A549 (cell line): Measurements from ENCODE around the gene BFSP1.

Experiments used
- CEBPB ChIP-seq, 2 experiments: fragments of >200 bp in 1 of 2; sonication (Bioruptor Twin) in 1 of 2; formaldehyde crosslinking in 1 of 2; IDR thresholded peaks; 2 replicates each; pipeline ENCODE4 v1.6.1; 2012 to 2016
- EHMT2 ChIP-seq: fragments of 200-600 bp; sonication (generic); IDR thresholded peaks from 2 replicates; pipeline ENCODE4 v1.6.1; 2016; ENCODE audit warnings: antibody characterized with exemption, low read depth, mild to moderate bottlenecking, moderate library complexity
- EP300 ChIP-seq, 2 experiments: fragments of >200 bp; sonication (Bioruptor Twin); formaldehyde crosslinking; IDR thresholded peaks; 2 replicates in 1 of 2; 3 replicates in 1 of 2; pipeline ENCODE4 v1.6.1; 2016 to 2017
- FOSL2 ChIP-seq, 2 experiments: fragments of 450-650 bp in 1 of 2; fragments of >200 bp in 1 of 2; sonication (Bioruptor Twin) in 1 of 2; formaldehyde crosslinking; IDR thresholded peaks; 2 replicates each; pipeline versions ENCODE4 v1.5.0 to v1.6.1; 2016 to 2020; ENCODE audit warnings: mild to moderate bottlenecking in 1 of 2, moderate library complexity in 1 of 2
- JUN ChIP-seq, 2 experiments: fragments of >200 bp; sonication (Bioruptor Twin); formaldehyde crosslinking; IDR thresholded peaks; 2 replicates in 1 of 2; 3 replicates in 1 of 2; pipeline ENCODE4 v1.6.1; 2016 to 2017
- MAZ ChIP-seq: fragments of 150-350 bp; IDR thresholded peaks from 2 replicates; pipeline ENCODE4 v1.6.1; 2014; ENCODE audit warnings: antibody characterized with exemption, low read depth, low read length, borderline replicate concordance
- POLR2A ChIP-seq: IDR thresholded peaks from 2 replicates; pipeline ENCODE4 v1.6.1; 2012; ENCODE audit warnings: mild to moderate bottlenecking, low read length
- RAD21 ChIP-seq, 2 experiments: fragments of >200 bp in 1 of 2; sonication (Bioruptor Twin) in 1 of 2; formaldehyde crosslinking in 1 of 2; IDR thresholded peaks in 1 of 2; conservative IDR thresholded peaks in 1 of 2; 2 replicates in 1 of 2; 3 replicates in 1 of 2; pipeline ENCODE4 v1.6.1; 2012 to 2018; ENCODE audit warnings: inconsistent platforms in 1 of 2
- TF ChIP-seq, protein P1 (sequence below): IDR thresholded peaks from 2 replicates; pipeline ENCODE4 v1.6.1; 2012; ENCODE audit warnings: low read depth, borderline replicate concordance
- TF ChIP-seq, protein P2 (sequence below): fragments of >200 bp; sonication (Bioruptor Twin); formaldehyde crosslinking; IDR thresholded peaks from 3 replicates; pipeline ENCODE4 v1.5.1; 2016

DNA sequence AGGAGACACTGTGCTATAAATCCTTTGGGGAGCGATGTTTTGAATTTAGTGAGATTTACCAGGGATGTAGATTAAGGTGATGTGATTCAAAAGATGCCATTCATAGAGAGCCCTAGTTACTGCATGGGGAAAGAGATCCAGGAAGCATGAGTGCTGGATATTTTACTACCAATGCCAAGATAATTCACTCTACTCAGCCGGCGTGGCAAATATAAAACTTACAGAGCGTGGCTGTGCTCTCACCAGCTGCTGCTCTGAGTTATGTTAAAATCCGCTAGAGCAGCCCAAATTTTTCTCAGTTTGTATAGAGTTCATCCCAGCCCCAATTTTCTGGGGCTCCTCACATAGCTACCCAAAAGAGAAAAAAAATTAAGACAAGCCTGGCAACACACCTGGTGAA lies 48.6 kb downstream of the BFSP1 start:
- no peak for TF ChIP-seq JUN (IDR thresholded peaks at IDR 0.05)
- TF ChIP-seq MAZ: no peak
- TF ChIP-seq RAD21 (conservative IDR thresholded peaks at IDR 0.05 in 1 of 2, IDR thresholded peaks at IDR 0.05 in 1 of 2): no peak
- TF ChIP-seq CEBPB (IDR thresholded peaks at IDR 0.05): no peak
- no peak for TF ChIP-seq FOSL2 (IDR thresholded peaks at IDR 0.05)
- no peak for TF ChIP-seq FOSL2 (CRISPR knock-in tag; IDR thresholded peaks at IDR 0.05)
- no peak for TF ChIP-seq POLR2A
- TF ChIP-seq, protein P1, sequence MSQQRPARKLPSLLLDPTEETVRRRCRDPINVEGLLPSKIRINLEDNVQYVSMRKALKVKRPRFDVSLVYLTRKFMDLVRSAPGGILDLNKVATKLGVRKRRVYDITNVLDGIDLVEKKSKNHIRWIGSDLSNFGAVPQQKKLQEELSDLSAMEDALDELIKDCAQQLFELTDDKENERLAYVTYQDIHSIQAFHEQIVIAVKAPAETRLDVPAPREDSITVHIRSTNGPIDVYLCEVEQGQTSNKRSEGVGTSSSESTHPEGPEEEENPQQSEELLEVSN: no peak
- no peak for TF ChIP-seq EP300 (IDR thresholded peaks at IDR 0.05)
- no peak for TF ChIP-seq EHMT2
- TF ChIP-seq, protein P2, sequence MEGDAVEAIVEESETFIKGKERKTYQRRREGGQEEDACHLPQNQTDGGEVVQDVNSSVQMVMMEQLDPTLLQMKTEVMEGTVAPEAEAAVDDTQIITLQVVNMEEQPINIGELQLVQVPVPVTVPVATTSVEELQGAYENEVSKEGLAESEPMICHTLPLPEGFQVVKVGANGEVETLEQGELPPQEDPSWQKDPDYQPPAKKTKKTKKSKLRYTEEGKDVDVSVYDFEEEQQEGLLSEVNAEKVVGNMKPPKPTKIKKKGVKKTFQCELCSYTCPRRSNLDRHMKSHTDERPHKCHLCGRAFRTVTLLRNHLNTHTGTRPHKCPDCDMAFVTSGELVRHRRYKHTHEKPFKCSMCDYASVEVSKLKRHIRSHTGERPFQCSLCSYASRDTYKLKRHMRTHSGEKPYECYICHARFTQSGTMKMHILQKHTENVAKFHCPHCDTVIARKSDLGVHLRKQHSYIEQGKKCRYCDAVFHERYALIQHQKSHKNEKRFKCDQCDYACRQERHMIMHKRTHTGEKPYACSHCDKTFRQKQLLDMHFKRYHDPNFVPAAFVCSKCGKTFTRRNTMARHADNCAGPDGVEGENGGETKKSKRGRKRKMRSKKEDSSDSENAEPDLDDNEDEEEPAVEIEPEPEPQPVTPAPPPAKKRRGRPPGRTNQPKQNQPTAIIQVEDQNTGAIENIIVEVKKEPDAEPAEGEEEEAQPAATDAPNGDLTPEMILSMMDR: no peak
